Spleen (tissue), 7 donors: Measurements from ENCODE around the gene AMHR2.

ENCODE experiments used
- CTCF ChIP-seq, 11 experiments: fragments of 200-600 bp in 7 of 11; fragments of 450-650 bp in 4 of 11; sonication (generic) in 4 of 11; IDR thresholded peaks in 8 of 11; conservative IDR thresholded peaks in 3 of 11; 1 replicate in 7 of 11; 2 replicates in 4 of 11; pipeline versions ENCODE4 v1.4.0 to v1.8.0; 2016 to 2021; ENCODE audit warnings: antibody characterized with exemption in 11 of 11, inconsistent platforms in 4 of 11, mild to moderate bottlenecking in 1 of 11
- POLR2A ChIP-seq, 3 donors: fragments of 450-650 bp; IDR thresholded peaks; one replicate each; pipeline ENCODE4 v1.5.1; 2017; ENCODE audit warnings: antibody characterized with exemption in 3 of 3, mild to moderate bottlenecking in 1 of 3
- POLR2AphosphoS5 ChIP-seq, 3 donors: sonication (generic); formaldehyde crosslinking; IDR thresholded peaks; one replicate each; pipeline ENCODE4 v1.5.1; 2017; ENCODE audit warnings: antibody characterized with exemption in 3 of 3
- donor health status: DM: no; HTN: no; CAD: no; lungs with moderate emphysema.
- donor health status: DM: no; HTN: no; CAD: no.
- donor health status: DM: no; HTN: no; CAD: no.

- no peak for TF ChIP-seq CTCF (IDR thresholded peaks at IDR 0.05 in 8 of 11, conservative IDR thresholded peaks at IDR 0.05 in 3 of 11)
- no peak for TF ChIP-seq POLR2A (IDR thresholded peaks at IDR 0.05)
- TF ChIP-seq POLR2AphosphoS5 (IDR thresholded peaks at IDR 0.05), result peak in 1 of 3 donors; percentile 64
Observed at GRCh38 chr12:53378724-53379388, 44.8 kb upstream of the AMHR2 start.
